Measurements from ENCODE around the gene MTUS2. TPM values are rescaled to one million over a fixed set of nuclear protein-coding genes. Genes with fewer than 3 reads are reported as not detected.
A peak's percentile ranks its signal among the peaks of the same experiment; 100 is the strongest.

MTUS2 gene
- polyA plus RNA-seq, 6 donors from 2014 or later: 0.06 TPM; not detected in 5

DNA sequence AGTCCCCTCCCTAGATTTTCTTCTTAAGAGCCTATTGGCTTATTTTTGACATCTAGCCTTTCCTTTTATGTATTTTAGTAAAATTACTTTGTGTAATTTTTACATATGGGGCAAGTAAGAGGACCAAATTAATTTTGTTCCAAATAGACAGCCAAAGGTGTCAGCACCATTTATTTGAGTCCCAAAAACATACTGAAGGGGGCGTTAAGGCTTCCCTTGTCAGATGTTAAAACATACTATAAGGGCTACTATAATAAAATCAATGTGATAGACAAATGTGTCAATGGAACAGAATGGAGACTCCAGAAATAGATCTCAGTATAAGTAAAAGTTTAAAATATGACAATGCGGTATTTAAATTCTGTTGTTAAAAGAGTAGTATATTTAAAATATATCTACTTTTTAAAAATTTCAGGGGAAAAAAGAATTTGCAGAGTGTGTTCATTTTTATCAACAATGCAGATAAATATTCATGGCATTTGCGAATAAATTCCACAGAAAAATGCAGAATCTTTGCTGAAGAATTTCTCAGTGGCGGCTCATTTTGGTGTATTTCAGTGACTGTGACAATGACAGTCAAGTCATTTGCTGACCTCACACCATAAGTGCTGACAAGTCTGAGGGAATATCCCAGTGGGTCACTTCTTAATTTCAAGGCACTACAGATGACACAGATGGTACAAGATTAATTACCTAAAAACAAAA, 133.7 kb downstream of the MTUS2 start:
- peaks cover 0 to 4% (median 1%) of the 10 kb centered on the region in 7 donors for H3K9me3 Mint-ChIP-seq
- no peak overlapping the region for H3K4me3 Mint-ChIP-seq
- H3K4me1 Mint-ChIP-seq: no peaks in the 10 kb centered on the region
- DNase-seq (no peak), ATAC-seq (ENCODE audit: low read depth in 2 of 2) (no peak)
- H3K27me3 Mint-ChIP-seq: peaks cover 0 to 26% (median 6%) of the 10 kb centered on the region in 3 donors
- H3K36me3 Mint-ChIP-seq: no peaks in the 10 kb centered on the region
- H3K27ac Mint-ChIP-seq: no peak overlapping the region

DNA sequence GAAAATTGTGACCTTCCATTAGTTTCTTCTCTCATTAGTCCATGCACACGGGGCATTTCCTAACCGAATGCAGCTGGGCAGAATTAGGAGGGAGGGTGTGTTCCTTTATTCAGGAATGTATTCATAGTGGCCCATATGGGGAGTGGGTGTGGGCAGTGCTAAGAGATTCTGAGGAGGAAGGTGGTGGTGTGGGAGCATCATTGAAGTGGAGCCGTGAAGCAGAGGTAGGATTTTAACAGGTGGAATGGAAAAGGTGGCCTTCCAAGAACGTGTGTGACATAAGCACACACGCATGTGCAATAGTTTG, 134.2 kb downstream of the MTUS2 start:
- no peaks in the 10 kb centered on the region for H3K4me1 Mint-ChIP-seq
- ATAC-seq (ENCODE audit: low read depth in 2 of 2): no peak
- no peak for DNase-seq
- H3K4me3 Mint-ChIP-seq: no peak overlapping the region
- peaks cover 0 to 25% (median 6%) of the 10 kb centered on the region in 3 donors for H3K27me3 Mint-ChIP-seq
- no peaks in the 10 kb centered on the region for H3K36me3 Mint-ChIP-seq
- H3K9me3 Mint-ChIP-seq: peaks cover 0 to 4% (median 2%) of the 10 kb centered on the region in 7 donors
- H3K27ac Mint-ChIP-seq: no peak overlapping the region

DNA sequence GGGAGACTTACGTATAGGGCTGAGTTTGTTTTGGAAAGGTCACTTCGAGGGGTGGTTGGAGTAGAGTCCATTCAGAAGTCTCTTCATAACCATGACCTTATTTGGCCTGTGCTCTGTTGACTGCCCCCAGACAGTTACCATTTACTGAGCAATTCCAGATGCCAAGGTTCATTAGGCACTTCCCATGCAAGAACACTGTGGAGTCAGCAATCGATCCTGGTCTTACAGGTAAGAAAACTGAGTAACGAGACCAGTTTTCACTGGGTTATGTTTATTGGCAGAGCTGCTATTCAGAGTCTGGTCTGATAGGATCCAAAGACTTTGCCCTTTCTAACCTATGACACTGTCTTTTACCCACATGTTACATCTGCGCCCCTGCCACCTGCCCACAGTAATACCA, 134.7 kb downstream of the MTUS2 start:
- Mint-ChIP-seq H3K27me3 (peaks cover 0 to 21% (median 6%) of the 10 kb centered on the region in 3 donors), H3K4me3 (no peak overlapping the region), H3K4me1 (no peaks in the 10 kb centered on the region), H3K36me3 (no peaks in the 10 kb centered on the region), H3K9me3 (peaks cover 0 to 4% (median 3%) of the 10 kb centered on the region in 7 donors), H3K27ac (no peak overlapping the region)
- no peak for DNase-seq
- ATAC-seq (ENCODE audit: low read depth in 2 of 2): no peak

DNA sequence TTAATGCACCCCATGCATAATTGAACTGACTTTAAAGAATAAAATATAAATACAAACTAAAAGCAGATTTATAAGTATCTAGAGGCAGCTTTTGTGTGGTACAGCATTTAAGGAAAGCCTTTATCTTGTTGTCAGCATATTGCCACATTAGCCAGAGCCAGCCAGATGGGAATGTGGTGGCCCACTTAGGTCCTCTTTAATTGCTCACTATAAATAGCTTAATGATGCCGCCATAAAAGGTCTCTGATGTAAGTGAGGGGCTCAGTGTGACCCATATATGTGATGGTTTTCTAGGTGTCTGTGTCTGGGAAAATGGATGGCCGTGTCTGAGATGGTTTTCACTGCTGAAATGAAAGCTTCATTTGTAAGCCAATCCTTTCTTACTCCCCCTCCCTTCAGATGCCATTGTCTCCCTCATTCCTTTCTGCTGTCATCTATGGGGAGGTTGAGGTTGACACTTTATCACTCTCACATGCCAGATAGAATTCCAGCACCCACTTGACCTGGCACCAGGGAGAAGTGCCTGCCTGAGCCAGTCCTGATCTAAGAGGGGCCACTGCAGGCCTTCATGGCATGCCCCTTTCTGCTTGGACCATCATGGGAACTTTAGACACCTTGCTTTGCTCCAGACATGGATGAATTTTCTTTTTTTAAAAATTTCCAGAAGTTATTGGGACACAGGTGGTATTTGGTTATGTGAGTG, 135.3 kb downstream of the MTUS2 start:
- Mint-ChIP-seq H3K36me3 (no peaks in the 10 kb centered on the region), H3K4me3 (no peak overlapping the region), H3K27me3 (peaks cover 0 to 15% (median 8%) of the 10 kb centered on the region in 3 donors), H3K4me1 (no peaks in the 10 kb centered on the region), H3K27ac (no peak overlapping the region), H3K9me3 (peaks cover 0 to 4% (median 1%) of the 10 kb centered on the region in 7 donors)
- ATAC-seq (ENCODE audit: low read depth in 2 of 2) (no peak), DNase-seq (no peak)

DNA sequence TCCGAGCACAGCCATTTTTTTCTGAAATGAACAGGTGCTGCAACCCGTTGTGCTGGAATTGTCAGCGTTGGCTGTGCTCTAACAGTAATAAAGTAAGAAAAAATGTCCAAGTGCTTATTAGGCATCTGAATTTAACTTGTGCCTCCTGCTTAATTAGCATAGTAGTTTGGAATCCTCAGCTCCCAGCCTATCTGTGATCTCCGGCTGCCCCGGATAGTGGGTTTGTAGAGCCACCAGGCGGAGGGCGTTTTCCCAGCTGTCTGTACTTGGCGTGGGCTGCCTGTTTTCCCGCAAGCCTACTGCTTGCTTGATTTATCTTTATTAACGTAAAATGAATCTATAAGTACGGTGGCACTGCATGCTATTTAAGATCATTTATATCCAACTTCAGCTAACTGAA, 137.9 kb downstream of the MTUS2 start:
- peaks cover 0 to 13% (median 11%) of the 10 kb centered on the region in 3 donors for H3K27me3 Mint-ChIP-seq
- no peak overlapping the region for H3K27ac Mint-ChIP-seq
- no peak for DNase-seq
- no peaks in the 10 kb centered on the region for H3K4me1 Mint-ChIP-seq
- no peaks in the 10 kb centered on the region for H3K36me3 Mint-ChIP-seq
- no peak overlapping the region for H3K4me3 Mint-ChIP-seq
- H3K9me3 Mint-ChIP-seq: peaks cover 0 to 5% (median 3%) of the 10 kb centered on the region in 7 donors
- ATAC-seq (ENCODE audit: low read depth in 2 of 2): no peak

DNA sequence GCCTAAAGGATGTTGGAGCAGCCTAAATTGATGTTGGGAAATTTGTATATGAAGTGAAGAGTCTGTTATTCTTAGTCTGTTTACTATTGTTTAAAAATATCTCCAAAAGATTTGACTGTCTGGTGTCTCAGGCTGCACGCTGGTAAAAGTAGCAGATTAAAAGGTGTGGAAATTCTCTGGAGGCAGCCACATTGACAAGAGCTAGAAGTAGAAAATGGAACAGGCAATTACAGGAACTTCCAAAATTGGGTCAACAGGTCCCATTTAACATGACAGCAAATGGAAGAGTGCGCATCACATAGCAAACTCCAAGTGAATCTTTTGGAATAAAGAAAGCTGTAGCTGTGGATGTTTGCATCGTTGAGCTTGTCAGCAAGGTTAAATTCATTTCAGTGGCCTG, 138.3 kb downstream of the MTUS2 start:
- H3K27me3 Mint-ChIP-seq: peaks cover 3 to 14% (median 12%) of the 10 kb centered on the region in 3 donors

DNA sequence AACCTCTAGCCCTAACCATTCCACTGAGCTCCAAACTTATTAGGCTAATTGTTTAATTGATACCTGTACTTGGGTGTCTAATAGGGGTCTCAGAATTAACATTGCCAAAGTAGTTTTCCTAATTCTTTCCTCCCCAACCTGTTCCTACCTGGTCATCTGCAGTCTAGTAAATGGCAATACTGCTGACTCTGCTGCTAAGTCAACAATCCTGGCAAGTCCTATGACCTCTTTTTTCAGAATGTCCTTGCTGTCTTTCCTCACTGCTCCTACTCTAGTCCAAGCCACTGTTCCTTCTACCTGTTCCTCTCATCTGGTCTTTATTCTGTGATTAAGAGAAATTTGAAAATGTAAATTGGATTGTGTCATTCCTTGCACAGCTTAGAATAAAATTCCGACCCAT, 143.9 kb downstream of the MTUS2 start:
- Mint-ChIP-seq H3K36me3 (no peaks in the 10 kb centered on the region), H3K27ac (peak overlapping the region in 1 of 6 donors; percentile 14), H3K27me3 (peaks cover 19 to 22% (median 21%) of the 10 kb centered on the region in 3 donors), H3K9me3 (peaks cover 0 to 8% (median 0%) of the 10 kb centered on the region in 7 donors), H3K4me1 (no peaks in the 10 kb centered on the region), H3K4me3 (no peak overlapping the region)
- DNase-seq (no peak), ATAC-seq (ENCODE audit: low read depth in 2 of 2) (no peak)

More for the DNA sequence above, 138.3 kb downstream of the MTUS2 start:
- Mint-ChIP-seq H3K9me3 (peaks cover 0 to 5% (median 3%) of the 10 kb centered on the region in 7 donors), H3K27ac (no peak overlapping the region), H3K4me1 (no peaks in the 10 kb centered on the region), H3K36me3 (no peaks in the 10 kb centered on the region), H3K4me3 (no peak overlapping the region)
- no peak for ATAC-seq (ENCODE audit: low read depth in 2 of 2)
- no peak for DNase-seq

DNA sequence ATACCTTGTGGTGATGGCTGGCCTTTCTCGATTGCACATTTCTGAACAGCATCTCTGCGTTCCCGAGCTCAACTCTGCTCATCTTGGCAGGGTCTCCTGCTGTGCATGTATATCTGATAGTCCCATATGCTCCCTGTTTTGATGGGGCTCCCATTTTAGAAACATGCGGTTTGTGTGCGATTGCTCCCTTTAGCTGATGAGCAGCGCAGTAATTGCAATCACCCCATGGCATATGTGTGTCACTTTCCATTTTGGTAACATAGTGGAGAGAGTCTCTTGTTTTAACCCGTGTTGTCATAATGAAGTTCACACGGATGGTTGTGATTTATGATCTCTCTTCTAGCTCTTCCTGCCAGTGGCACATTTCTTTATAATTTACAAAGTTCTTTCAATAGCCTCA, 144.7 kb downstream of the MTUS2 start:
- H3K4me1 Mint-ChIP-seq: no peaks in the 10 kb centered on the region
- no peak overlapping the region for H3K27ac Mint-ChIP-seq
- H3K36me3 Mint-ChIP-seq: no peaks in the 10 kb centered on the region
- peaks cover 19 to 22% (median 21%) of the 10 kb centered on the region in 3 donors for H3K27me3 Mint-ChIP-seq
- H3K4me3 Mint-ChIP-seq: no peak overlapping the region
- DNase-seq (no peak), ATAC-seq (ENCODE audit: low read depth in 2 of 2) (no peak)
- peaks cover 0 to 5% (median 0%) of the 10 kb centered on the region in 7 donors for H3K9me3 Mint-ChIP-seq

DNA sequence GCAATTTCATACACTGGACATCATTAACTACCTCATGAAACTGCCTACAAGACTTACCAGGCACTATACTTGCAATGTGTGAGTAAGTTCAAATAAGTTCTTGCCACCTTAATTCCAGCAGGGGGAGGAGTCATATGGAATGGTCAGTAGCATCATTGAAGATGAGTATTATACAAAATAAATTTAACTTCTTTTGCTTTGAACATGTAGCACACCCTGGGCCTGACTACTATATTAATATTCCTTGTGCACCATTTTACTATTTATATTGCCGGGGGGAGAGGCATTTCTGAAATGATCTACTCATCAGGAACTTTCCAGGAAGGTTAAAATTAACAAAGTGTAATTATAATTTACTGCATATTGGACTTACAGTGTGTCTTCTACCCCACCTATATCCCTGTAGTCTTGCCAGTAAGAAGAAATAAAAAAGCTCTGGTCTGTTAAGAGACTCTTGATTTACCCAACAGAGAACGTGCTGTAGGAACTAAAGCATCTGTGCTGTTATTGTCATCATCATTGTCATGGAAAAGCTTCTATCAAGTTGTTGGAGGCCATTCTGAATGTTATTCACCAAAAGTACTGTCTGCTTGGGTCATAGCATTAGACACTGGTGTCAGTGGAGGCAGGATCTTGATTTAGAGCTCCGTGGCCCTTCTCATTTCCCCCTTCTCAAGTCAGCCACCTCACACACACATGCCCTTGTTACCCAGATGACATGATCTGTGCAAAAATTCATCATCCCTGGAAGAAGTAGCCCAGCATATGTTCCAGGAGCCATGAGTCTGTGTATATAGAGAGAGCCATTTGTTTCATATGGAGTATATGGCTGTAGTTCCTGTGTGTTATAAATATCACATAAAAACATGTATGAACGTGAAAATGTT, 147.1 kb downstream of the MTUS2 start:
- Mint-ChIP-seq H3K27ac (no peak overlapping the region), H3K9me3 (peaks cover 0 to 5% (median 0%) of the 10 kb centered on the region in 7 donors), H3K4me1 (no peaks in the 10 kb centered on the region), H3K36me3 (no peaks in the 10 kb centered on the region), H3K4me3 (no peak overlapping the region), H3K27me3 (peaks cover 16 to 32% (median 19%) of the 10 kb centered on the region in 3 donors)
- ATAC-seq (ENCODE audit: low read depth in 2 of 2) (no peak), DNase-seq (no peak)

DNA sequence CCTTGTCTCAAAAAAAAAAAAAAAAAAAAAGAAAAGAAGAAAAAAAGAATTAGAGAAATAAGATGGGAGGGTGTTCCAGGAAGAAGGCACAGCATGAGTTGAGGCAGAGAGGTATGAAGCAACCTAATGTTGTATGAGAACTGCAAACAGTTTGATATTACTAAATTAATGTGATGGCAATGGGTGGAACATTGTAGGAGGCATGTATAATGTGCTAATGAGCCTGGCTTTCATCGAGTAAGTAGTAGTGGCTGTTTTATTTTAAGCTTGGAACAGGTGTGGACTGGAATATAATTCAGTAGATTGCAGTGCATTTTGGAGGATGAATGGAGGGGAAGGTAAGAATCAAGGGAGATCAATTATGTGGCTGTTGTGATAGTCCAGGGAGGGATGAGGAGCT, 156.1 kb downstream of the MTUS2 start:
- H3K36me3 Mint-ChIP-seq: no peaks in the 10 kb centered on the region

DNA sequence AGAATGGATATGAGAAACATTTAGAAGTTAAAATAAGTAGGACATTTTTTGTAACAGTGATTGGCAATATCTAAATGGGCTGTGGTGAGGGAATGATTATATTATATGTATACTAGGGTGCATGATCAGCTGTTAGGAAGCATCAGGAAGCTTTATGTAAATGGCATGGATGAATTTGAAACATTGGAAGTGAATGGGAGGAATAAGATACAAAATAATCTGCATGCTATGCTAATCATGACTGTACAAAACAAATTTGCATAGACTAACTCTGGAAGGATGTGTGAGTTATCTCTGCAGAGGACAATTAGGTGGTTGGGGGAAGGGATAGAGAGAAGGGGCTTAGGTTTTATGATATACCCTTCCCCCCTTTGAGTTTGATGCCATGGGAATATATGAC, 156.5 kb downstream of the MTUS2 start:
- Mint-ChIP-seq H3K27me3 (peaks cover 11 to 28% (median 23%) of the 10 kb centered on the region in 3 donors), H3K9me3 (no peaks in the 10 kb centered on the region), H3K27ac (no peak overlapping the region), H3K36me3 (no peaks in the 10 kb centered on the region), H3K4me3 (no peak overlapping the region), H3K4me1 (no peaks in the 10 kb centered on the region)
- DNase-seq (no peak), ATAC-seq (ENCODE audit: low read depth in 2 of 2) (no peak)

More for the DNA sequence above, 156.1 kb downstream of the MTUS2 start:
- Mint-ChIP-seq H3K4me3 (no peak overlapping the region), H3K27ac (no peak overlapping the region), H3K9me3 (no peaks in the 10 kb centered on the region), H3K4me1 (no peaks in the 10 kb centered on the region), H3K27me3 (peaks cover 9 to 24% (median 23%) of the 10 kb centered on the region in 3 donors)
- no peak for DNase-seq
- no peak for ATAC-seq (ENCODE audit: low read depth in 2 of 2)

DNA sequence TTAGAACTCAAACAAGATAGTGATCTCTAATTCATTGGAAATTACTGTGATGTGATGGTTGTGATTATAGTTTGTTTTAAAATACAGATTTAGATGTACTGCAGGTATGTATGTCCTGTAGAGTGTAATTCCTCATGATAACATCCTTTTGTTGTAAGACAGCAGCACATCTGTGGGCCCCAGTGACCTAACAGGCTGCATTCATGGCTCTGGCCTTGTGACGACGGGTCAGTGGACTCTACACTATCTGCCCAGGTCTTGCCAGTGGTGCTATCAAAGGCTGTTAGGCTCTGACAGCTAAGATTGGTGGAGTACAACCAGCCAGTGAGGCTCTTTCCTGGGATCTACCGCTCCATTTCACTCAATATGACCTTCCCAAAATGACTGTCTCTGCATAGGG, 158.4 kb downstream of the MTUS2 start:
- Mint-ChIP-seq H3K36me3 (no peaks in the 10 kb centered on the region), H3K27me3 (peaks cover 16 to 35% (median 18%) of the 10 kb centered on the region in 3 donors), H3K4me3 (no peak overlapping the region), H3K27ac (no peak overlapping the region), H3K9me3 (peaks cover 0 to 4% (median 0%) of the 10 kb centered on the region in 7 donors), H3K4me1 (no peaks in the 10 kb centered on the region)
- ATAC-seq (ENCODE audit: low read depth in 2 of 2) (no peak), DNase-seq (no peak)

DNA sequence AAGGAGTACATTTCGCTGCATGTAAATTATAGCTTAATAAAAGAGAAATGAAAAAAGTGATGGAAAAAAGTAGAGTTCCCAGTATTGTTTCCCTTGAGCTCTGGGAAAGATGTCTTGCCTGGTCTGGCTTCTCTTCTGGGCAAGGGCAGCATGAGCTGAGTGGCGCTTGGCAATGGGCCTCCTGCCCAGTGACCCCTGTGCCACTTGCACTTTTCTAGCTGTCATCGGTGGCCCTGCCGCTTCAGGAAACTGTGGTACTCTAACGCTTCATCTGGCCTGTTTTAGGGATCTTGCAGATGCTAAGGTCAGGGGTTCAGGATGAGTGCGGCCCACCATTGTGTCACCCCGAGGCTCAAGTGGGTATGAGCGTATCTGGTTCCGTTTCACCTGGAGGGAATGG, 161.4 kb downstream of the MTUS2 start:
- H3K36me3 Mint-ChIP-seq: no peaks in the 10 kb centered on the region
- no peak for DNase-seq
- no peak overlapping the region for H3K27ac Mint-ChIP-seq
- H3K27me3 Mint-ChIP-seq: peaks cover 10 to 38% (median 20%) of the 10 kb centered on the region in 3 donors
- no peaks in the 10 kb centered on the region for H3K4me1 Mint-ChIP-seq
- peaks cover 0 to 4% (median 0%) of the 10 kb centered on the region in 7 donors for H3K9me3 Mint-ChIP-seq
- no peak for ATAC-seq (ENCODE audit: low read depth in 2 of 2)
- no peak overlapping the region for H3K4me3 Mint-ChIP-seq

Data from naive B cell (primary cell).